A549 (cell line): ENCODE results near the gene MYO9A. TPM values are rescaled to one million over a fixed set of nuclear protein-coding genes. Genes with fewer than 3 reads are reported as not detected.
A peak's percentile ranks its signal among the peaks of the same experiment; 100 is the strongest.

Experiments used
- ATAC-seq, 2 experiments: fragments of 200-7000 bp in 1 of 2; fragments of >200 bp in 1 of 2; cut with Nextera tagmentation in 1 of 2; cut with Tn5 transposase in 1 of 2; 3 replicates each; pipeline versions ENCODE4 v1.8.0 to v1.9.1; 2018 to 2020; ENCODE audit warnings: mild to moderate bottlenecking in 1 of 2, moderate library complexity in 1 of 2
- CTCF ChIA-PET: fragments of 300-600 bp; sonication (Branson Sonifier 250); formaldehyde crosslinking; extraction: SDS; loops from one replicate; lab custom pipeline; 2021; ENCODE audit warnings: antibody characterized with exemption, inconsistent platforms; lab: Yijun Ruan, JAX
- POLR2A ChIA-PET: fragments of 350-600 bp; formaldehyde crosslinking; extraction: SDS; loops from one replicate; lab custom pipeline; 2021; ENCODE audit warnings: antibody characterized with exemption, inconsistent platforms; lab: Yijun Ruan, JAX
- DNase-seq, 2 experiments: peaks; one replicate each; pipeline versions ENCODE4 v3.0.0 to v3.0.0-alpha.2; 2011 to 2016; ENCODE audit warnings: low read depth in 1 of 2, low spot score in 1 of 2
- FAIRE-seq: peaks from 2 replicates; lab custom pipeline; 2011; peaks lifted over from hg19 to GRCh38; lab: Jason Lieb, UNC
- H3K27ac ChIP-seq, 2 experiments: fragments of >200 bp; sonication (Bioruptor Twin); formaldehyde crosslinking; 3 replicates each; pipeline ENCODE4 v1.5.1; 2016 to 2017
- H3K4me1 ChIP-seq: fragments of >200 bp; sonication (Bioruptor Twin); formaldehyde crosslinking; 3 replicates; pipeline ENCODE4 v1.6.1; 2016
- H3K4me2 ChIP-seq: fragments of >200 bp; sonication (Bioruptor Twin); formaldehyde crosslinking; 3 replicates; pipeline ENCODE4 v1.6.1; 2016
- H3K4me3 ChIP-seq: fragments of >200 bp; sonication (Bioruptor Twin); formaldehyde crosslinking; 3 replicates; pipeline ENCODE4 v1.5.1; 2016
- H3K9me3 ChIP-seq: fragments of >200 bp; sonication (Bioruptor Twin); formaldehyde crosslinking; 3 replicates; pipeline ENCODE4 v1.6.1; 2016
- CBX8 ChIP-seq: fragments of 200-600 bp; sonication (generic); IDR thresholded peaks from 2 replicates; pipeline ENCODE4 v1.6.1; 2016
- CEBPB ChIP-seq, 2 experiments: fragments of >200 bp in 1 of 2; sonication (Bioruptor Twin) in 1 of 2; formaldehyde crosslinking in 1 of 2; IDR thresholded peaks; 2 replicates each; pipeline ENCODE4 v1.6.1; 2012 to 2016
- CHD2 ChIP-seq: fragments of 150-350 bp; IDR thresholded peaks from 2 replicates; pipeline ENCODE4 v1.6.1; 2014; ENCODE audit warnings: low read length; ENCODE audit not compliant: partially characterized antibody
- CHD4 ChIP-seq: fragments of 200-600 bp; sonication (generic); IDR thresholded peaks from 2 replicates; pipeline ENCODE4 v1.6.1; 2016; ENCODE audit warnings: antibody characterized with exemption, mild to moderate bottlenecking, borderline replicate concordance
- CTCF ChIP-seq: fragments of >200 bp; sonication (Bioruptor Twin); formaldehyde crosslinking; IDR thresholded peaks from 3 replicates; pipeline ENCODE4 v1.5.1; 2016
- E2F6 ChIP-seq: IDR thresholded peaks from 2 replicates; pipeline ENCODE4 v1.6.1; 2012; ENCODE audit warnings: low read depth, borderline replicate concordance
- EHF ChIP-seq: fragments of 250-450 bp; sonication (Bioruptor Pico); IDR thresholded peaks from 2 replicates; pipeline ENCODE4 v1.5.0; 2020; ENCODE audit warnings: mild to moderate bottlenecking
- EHMT2 ChIP-seq: fragments of 200-600 bp; sonication (generic); IDR thresholded peaks from 2 replicates; pipeline ENCODE4 v1.6.1; 2016; ENCODE audit warnings: antibody characterized with exemption, low read depth, mild to moderate bottlenecking, moderate library complexity
- ELK1 ChIP-seq: fragments of 150-350 bp; IDR thresholded peaks from 2 replicates; pipeline ENCODE4 v1.6.1; 2014; ENCODE audit warnings: low read depth, mild to moderate bottlenecking, low read length
- EP300 ChIP-seq, 2 experiments: fragments of >200 bp; sonication (Bioruptor Twin); formaldehyde crosslinking; IDR thresholded peaks; 2 replicates in 1 of 2; 3 replicates in 1 of 2; pipeline ENCODE4 v1.6.1; 2016 to 2017
- ESRRA ChIP-seq: fragments of 150-350 bp; IDR thresholded peaks from 2 replicates; pipeline ENCODE4 v1.6.1; 2014; ENCODE audit warnings: mild to moderate bottlenecking, low read length, borderline replicate concordance
- FOSL2 ChIP-seq, 2 experiments: fragments of 450-650 bp in 1 of 2; fragments of >200 bp in 1 of 2; sonication (Bioruptor Twin) in 1 of 2; formaldehyde crosslinking; IDR thresholded peaks; 2 replicates each; pipeline versions ENCODE4 v1.5.0 to v1.6.1; 2016 to 2020; ENCODE audit warnings: mild to moderate bottlenecking in 1 of 2, moderate library complexity in 1 of 2
- FOXS1 ChIP-seq: fragments of 250-450 bp; sonication (Bioruptor Pico); IDR thresholded peaks from 2 replicates; pipeline ENCODE4 v1.5.0; 2020; ENCODE audit warnings: mild to moderate bottlenecking, moderate library complexity
- GATA3 ChIP-seq: IDR thresholded peaks from 2 replicates; pipeline ENCODE4 v1.6.1; 2012; ENCODE audit warnings: borderline replicate concordance
- HEYL ChIP-seq: fragments of 250-450 bp; sonication (Bioruptor Pico); IDR thresholded peaks from 2 replicates; pipeline ENCODE4 v1.8.0; 2021; ENCODE audit warnings: mild to moderate bottlenecking, moderate library complexity
- HOXB13 ChIP-seq: fragments of 250-450 bp; sonication (Bioruptor Pico); IDR thresholded peaks from 2 replicates; pipeline ENCODE4 v1.5.0; 2020; ENCODE audit warnings: low read depth, mild to moderate bottlenecking, moderate library complexity
- JUN ChIP-seq, 2 experiments: fragments of >200 bp; sonication (Bioruptor Twin); formaldehyde crosslinking; IDR thresholded peaks; 2 replicates in 1 of 2; 3 replicates in 1 of 2; pipeline ENCODE4 v1.6.1; 2016 to 2017
- KDM5A ChIP-seq: fragments of 200-600 bp; sonication (generic); IDR thresholded peaks from 2 replicates; pipeline ENCODE4 v1.6.1; 2016; ENCODE audit warnings: antibody characterized with exemption, mild to moderate bottlenecking
- MAFK ChIP-seq: fragments of 450-650 bp; IDR thresholded peaks from 2 replicates; pipeline ENCODE4 v1.6.1; 2014; ENCODE audit not compliant: partially characterized antibody
- MAX ChIP-seq: IDR thresholded peaks from 2 replicates; pipeline ENCODE4 v1.6.1; 2012
- MAZ ChIP-seq: fragments of 150-350 bp; IDR thresholded peaks from 2 replicates; pipeline ENCODE4 v1.6.1; 2014; ENCODE audit warnings: antibody characterized with exemption, low read depth, low read length, borderline replicate concordance
- MYC ChIP-seq: IDR thresholded peaks from 2 replicates; pipeline ENCODE4 v1.6.1; 2012; ENCODE audit warnings: mild to moderate bottlenecking, inconsistent platforms, low read length, improper control_type of control experiment, borderline replicate concordance
- NFE2L2 ChIP-seq: fragments of 150-350 bp; conservative IDR thresholded peaks from 2 replicates; pipeline ENCODE4 v1.6.1; 2014; ENCODE audit warnings: low read length
- NR3C1 ChIP-seq: fragments of >200 bp; sonication (Bioruptor Twin); formaldehyde crosslinking; IDR thresholded peaks from 3 replicates; pipeline ENCODE4 v1.6.1; 2017
- POLR2A ChIP-seq: IDR thresholded peaks from 2 replicates; pipeline ENCODE4 v1.6.1; 2012; ENCODE audit warnings: mild to moderate bottlenecking, low read length
- POLR2AphosphoS2 ChIP-seq: conservative IDR thresholded peaks from 2 replicates; pipeline ENCODE4 v1.6.1; 2012; ENCODE audit warnings: low read length, improper control_type of control experiment, inconsistent platforms
- RAD21 ChIP-seq, 2 experiments: fragments of >200 bp in 1 of 2; sonication (Bioruptor Twin) in 1 of 2; formaldehyde crosslinking in 1 of 2; IDR thresholded peaks in 1 of 2; conservative IDR thresholded peaks in 1 of 2; 2 replicates in 1 of 2; 3 replicates in 1 of 2; pipeline ENCODE4 v1.6.1; 2012 to 2018; ENCODE audit warnings: inconsistent platforms in 1 of 2
- RARB ChIP-seq: fragments of 250-450 bp; sonication (Bioruptor Pico); IDR thresholded peaks from 2 replicates; pipeline ENCODE4 v1.8.0; 2021; ENCODE audit warnings: mild to moderate bottlenecking, moderate library complexity
- SREBF2 ChIP-seq: fragments of 450-650 bp; IDR thresholded peaks from 2 replicates; pipeline ENCODE4 v1.6.1; 2014; ENCODE audit warnings: mild to moderate bottlenecking, moderate library complexity
- TP53 ChIP-seq: fragments of 250-450 bp; sonication (Bioruptor Pico); IDR thresholded peaks from 2 replicates; pipeline ENCODE4 v1.5.0; 2021; ENCODE audit warnings: mild to moderate bottlenecking, moderate library complexity
- ZFP36 ChIP-seq: fragments of 450-650 bp; IDR thresholded peaks from 2 replicates; pipeline ENCODE4 v1.6.1; 2014; ENCODE audit warnings: borderline replicate concordance; ENCODE audit not compliant: partially characterized antibody
- WGBS: methylation state at CpG from one replicate; pipeline ENCODE4 v1.1.6; 2017; ENCODE audit errors: missing lambda C conversion rate; 5-methylcytosine and 5-hydroxymethylcytosine counted together
- polyA plus RNA-seq, 4 experiments: library from polyadenylated mRNA; depleted of rRNA in 3 of 4; stranded (reverse); fragments of >200 nt; fragmentation: RNase III in 1 of 4; extraction: RNeasy Plus Mini Kit Qiagen cat#74134 plus additional on column Dnase treatment in 1 of 4; gene quantifications; 2 replicates in 3 of 4; 3 replicates in 1 of 4; pipeline ENCODE4 v1.2.3, GENCODE V29; 2011 to 2017
- TF ChIP-seq, protein P1 (sequence below): fragments of 250-450 bp; sonication (Bioruptor Pico); IDR thresholded peaks from 2 replicates; pipeline ENCODE4 v1.5.0; 2020; ENCODE audit warnings: low read depth, mild to moderate bottlenecking, moderate library complexity

MYO9A gene
- polyA plus RNA-seq, 2 of the 4 experiments (the other 2 are of a cell fraction) = 5.9 to 21.9 TPM

DNA sequence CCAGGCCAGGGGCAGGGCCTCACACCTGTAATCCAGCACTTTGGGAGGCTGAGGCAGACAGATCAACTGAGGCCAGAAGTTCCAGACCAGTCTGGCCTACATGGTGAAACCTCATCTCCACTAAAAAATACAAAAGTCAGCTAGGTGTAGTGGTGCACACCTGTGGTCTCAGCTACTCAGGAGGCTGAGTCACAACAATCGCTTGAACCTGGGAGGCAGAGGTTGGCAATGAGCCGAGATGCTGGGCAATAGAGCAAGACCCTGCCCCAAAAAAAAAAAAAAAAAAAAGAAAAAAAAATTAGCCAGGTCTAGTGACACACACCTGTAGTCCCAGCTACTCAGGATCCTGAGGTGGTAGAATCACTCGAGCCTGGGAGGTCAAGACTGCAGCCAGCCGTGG lies 18.8 kb downstream of the MYO9A start:
- H3K27ac ChIP-seq = no peak overlapping the region
- ChIA-PET CTCF (no interaction called here), POLR2A (no interaction called here)
- H3K4me2 ChIP-seq = no peak overlapping the region
- H3K4me3 ChIP-seq = no peak overlapping the region
- 88% methylated on average over 4 of the region's 4 CpGs for WGBS
- no peak for ATAC-seq
- TF ChIP-seq, protein P1, sequence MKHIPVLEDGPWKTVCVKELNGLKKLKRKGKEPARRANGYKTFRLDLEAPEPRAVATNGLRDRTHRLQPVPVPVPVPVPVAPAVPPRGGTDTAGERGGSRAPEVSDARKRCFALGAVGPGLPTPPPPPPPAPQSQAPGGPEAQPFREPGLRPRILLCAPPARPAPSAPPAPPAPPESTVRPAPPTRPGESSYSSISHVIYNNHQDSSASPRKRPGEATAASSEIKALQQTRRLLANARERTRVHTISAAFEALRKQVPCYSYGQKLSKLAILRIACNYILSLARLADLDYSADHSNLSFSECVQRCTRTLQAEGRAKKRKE (CRISPR knock-in tag) = no peak
- no peak for TF ChIP-seq NFE2L2
- no peak for TF ChIP-seq HEYL (CRISPR knock-in tag)
- TF ChIP-seq E2F6 = no peak
- no peak for TF ChIP-seq ZFP36
- TF ChIP-seq CHD2 = no peak
- TF ChIP-seq RARB = no peak
- no peak for TF ChIP-seq EP300 (IDR thresholded peaks at IDR 0.05)
- TF ChIP-seq MAX = no peak
- no peak for TF ChIP-seq JUN (IDR thresholded peaks at IDR 0.05)
- no peak for TF ChIP-seq TP53 (CRISPR knock-in tag)
- TF ChIP-seq ELK1 = no peak
- no peak for TF ChIP-seq CBX8
- no peak for TF ChIP-seq KDM5A
- no peak for TF ChIP-seq RAD21 (conservative IDR thresholded peaks at IDR 0.05 in 1 of 2, IDR thresholded peaks at IDR 0.05 in 1 of 2)
- TF ChIP-seq EHMT2 = no peak
- TF ChIP-seq MAFK = no peak
- TF ChIP-seq GATA3 = no peak
- TF ChIP-seq HOXB13 = no peak
- TF ChIP-seq FOXS1 (CRISPR knock-in tag) = no peak
- DNase-seq = no peak
- peaks cover 12% of the 10 kb centered on the region for H3K4me1 ChIP-seq
- FAIRE-seq = no peak
- H3K9me3 ChIP-seq = no peaks in the 10 kb centered on the region

DNA sequence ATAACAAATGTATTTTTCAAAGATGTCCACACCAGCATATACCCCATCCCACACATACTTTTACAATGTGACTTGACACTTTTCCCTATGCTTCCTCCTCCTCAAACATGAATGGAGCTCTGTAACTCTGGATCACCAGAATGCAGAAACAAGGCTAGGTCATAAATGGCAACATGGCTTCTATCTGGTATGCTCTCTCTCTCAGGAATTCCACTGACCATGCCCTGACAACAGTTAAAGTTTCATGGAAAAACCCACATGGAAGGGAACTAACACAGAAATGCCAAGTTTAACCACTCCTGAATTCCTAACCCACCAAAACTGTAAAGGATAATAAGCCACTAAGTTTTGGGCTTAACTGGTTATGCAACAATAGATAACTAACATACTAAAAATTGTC lies 19.9 kb downstream of the MYO9A start:
- ATAC-seq = no peak
- no peak overlapping the region for H3K4me3 ChIP-seq
- ChIA-PET CTCF (interaction anchor here (0.5 to 0.7 kb wide), 2 partner anchors 58 to 1309 kb away, joined by 3 read pairs; no protein-coding TSS in a partner anchor), POLR2A (no interaction called here)
- no peak overlapping the region for H3K4me2 ChIP-seq
- TF ChIP-seq ESRRA (no peak), CTCF (no peak), ELK1 (no peak), POLR2AphosphoS2 (no peak), MAZ (no peak), MAX (no peak), EP300 (IDR thresholded peaks at IDR 0.05) (no peak), SREBF2 (no peak), GATA3 (no peak), ZFP36 (no peak), CHD4 (no peak), HEYL (CRISPR knock-in tag) (no peak), MYC (no peak), FOSL2 (IDR thresholded peaks at IDR 0.05) (no peak), FOSL2 (CRISPR knock-in tag; IDR thresholded peaks at IDR 0.05) (no peak), CEBPB (IDR thresholded peaks at IDR 0.05) (no peak), EHF (CRISPR knock-in tag) (no peak), POLR2A (no peak), NR3C1 (no peak)
- TF ChIP-seq, protein P1 (CRISPR knock-in tag) = no peak
- H3K27ac ChIP-seq = no peak overlapping the region
- peak; percentile 91 for FAIRE-seq
- H3K9me3 ChIP-seq = no peaks in the 10 kb centered on the region
- peaks cover 6% of the 10 kb centered on the region for H3K4me1 ChIP-seq
- no peak for DNase-seq
